GM23248 (cell line): Measurements from ENCODE around the gene SEPTIN6. TPM values are rescaled to one million over a fixed set of nuclear protein-coding genes. Genes with fewer than 3 reads are reported as not detected.

Experiments
- DNase-seq: peaks from one replicate; pipeline ENCODE4 v3.0.0-alpha.2; 2015
- H2AFZ ChIP-seq: fragments of 200-600 bp; sonication (generic); 2 replicates; pipeline ENCODE4 v1.6.1; 2016; ENCODE audit warnings: antibody characterized with exemption
- H3F3A ChIP-seq: fragments of 200-600 bp; sonication (generic); 2 replicates; pipeline ENCODE4 v1.6.1; 2016; ENCODE audit warnings: mild to moderate bottlenecking, antibody characterized with exemption, mixed run types; ENCODE audit not compliant: insufficient read depth
- H3K27ac ChIP-seq: fragments of 200-600 bp; sonication (generic); 2 replicates; pipeline ENCODE4 v1.5.1; 2016; ENCODE audit warnings: mild to moderate bottlenecking
- H3K27me3 ChIP-seq: fragments of 200-600 bp; sonication (generic); replicated peaks from 2 replicates; pipeline ENCODE4 v1.6.1; 2016; ENCODE audit warnings: mild to moderate bottlenecking; ENCODE audit not compliant: insufficient read depth
- H3K36me3 ChIP-seq: fragments of 200-600 bp; sonication (generic); 2 replicates; pipeline ENCODE4 v1.6.1; 2016; ENCODE audit warnings: low read depth, mild to moderate bottlenecking
- H3K4me1 ChIP-seq: fragments of 200-600 bp; sonication (generic); 2 replicates; pipeline ENCODE4 v1.6.1; 2016; ENCODE audit warnings: mild to moderate bottlenecking; ENCODE audit not compliant: insufficient read depth
- H3K4me2 ChIP-seq: fragments of 200-600 bp; sonication (generic); one replicate; pipeline ENCODE4 v1.6.1; 2016; ENCODE audit warnings: mild to moderate bottlenecking; ENCODE audit not compliant: unreplicated experiment
- H3K4me3 ChIP-seq: fragments of 200-600 bp; sonication (generic); 2 replicates; pipeline ENCODE4 v1.5.1; 2016; ENCODE audit warnings: mild to moderate bottlenecking
- H3K79me2 ChIP-seq: fragments of 200-600 bp; sonication (generic); 2 replicates; pipeline ENCODE4 v1.6.1; 2016; ENCODE audit warnings: mild to moderate bottlenecking; ENCODE audit not compliant: insufficient read depth
- H3K9ac ChIP-seq: fragments of 200-600 bp; sonication (generic); 2 replicates; pipeline ENCODE4 v1.6.1; 2016; ENCODE audit warnings: mild to moderate bottlenecking
- H3K9me2 ChIP-seq: fragments of 200-600 bp; sonication (generic); 2 replicates; pipeline ENCODE4 v1.6.1; 2016; ENCODE audit warnings: mixed run types, mild to moderate bottlenecking, moderate library complexity; ENCODE audit not compliant: insufficient read depth
- H3K9me3 ChIP-seq: fragments of 200-600 bp; sonication (generic); one replicate; pipeline ENCODE4 v1.6.1; 2017; ENCODE audit warnings: low read depth
- H4K20me1 ChIP-seq: fragments of 200-600 bp; sonication (generic); 2 replicates; pipeline ENCODE4 v1.6.0; 2016; ENCODE audit not compliant: insufficient read depth
- EZH2 ChIP-seq: fragments of 200-600 bp; sonication (generic); IDR thresholded peaks from 2 replicates; pipeline ENCODE4 v1.6.1; 2018; ENCODE audit warnings: antibody characterized with exemption, mild to moderate bottlenecking; ENCODE audit not compliant: insufficient read depth, poor library complexity, severe bottlenecking
- EZH2phosphoT487 ChIP-seq: fragments of 200-600 bp; sonication (generic); IDR thresholded peaks from 2 replicates; pipeline ENCODE4 v1.6.1; 2018; ENCODE audit warnings: antibody characterized with exemption, moderate library complexity, mild to moderate bottlenecking, low read depth; ENCODE audit not compliant: insufficient read depth
- WGBS, 2 experiments: methylation state at CpG; one replicate each; pipeline ENCODE4 v1.1.6; 2015 to 2017; ENCODE audit warnings: low lambda C conversion rate in 2 of 2, low coverage in 1 of 2; ENCODE audit errors: missing lambda C conversion rate in 2 of 2; 5-methylcytosine and 5-hydroxymethylcytosine counted together
- in situ Hi-C: fragments of 300-500 bp; cut with MboI; formaldehyde crosslinking; loops from 2 replicates; pipeline ENCODE4 v1.15.0; 2020
- polyA plus RNA-seq: library from polyadenylated mRNA; unstranded; fragments of >200 nt; fragmentation: Nextera tagmentation; extraction: Ambion mirVana; gene quantifications from 2 replicates; pipeline ENCODE4 v1.2.1, GENCODE V29; 2016
- total RNA-seq: library from RNA; depleted of rRNA; stranded (reverse); fragments of >200 nt; shearing (Covaris generic); gene quantifications from 2 replicates; pipeline ENCODE4 v1.2.3, GENCODE V29; 2014

SEPTIN6 gene
- total and polyA plus RNA-seq, 2 experiments from 2014 or later, result 22.2 to 23.9 TPM

GRCh38 chrX:119698845-119699244 is 5.9 kb upstream of the SEPTIN6 start:
- no peaks in the 10 kb centered on the region for H3K9me3 ChIP-seq
- no peaks in the 10 kb centered on the region for H4K20me1 ChIP-seq
- TF ChIP-seq EZH2 (no peak), EZH2phosphoT487 (no peak)
- no peaks in the 10 kb centered on the region for H3K27me3 ChIP-seq
- H3K27ac ChIP-seq, result no peak overlapping the region
- no peaks in the 10 kb centered on the region for H3F3A ChIP-seq
- H3K9ac ChIP-seq, result no peak overlapping the region
- H3K9me2 ChIP-seq, result no peaks in the 10 kb centered on the region
- in situ Hi-C loops, result no loop called here
- H3K4me2 ChIP-seq, result no peak overlapping the region
- no peaks in the 10 kb centered on the region for H3K79me2 ChIP-seq
- H3K4me1 ChIP-seq, result no peaks in the 10 kb centered on the region
- no peak overlapping the region for H2AFZ ChIP-seq
- no peak overlapping the region for H3K4me3 ChIP-seq
- no peaks in the 10 kb centered on the region for H3K36me3 ChIP-seq
- DNase-seq, result peak; percentile 73

GRCh38 chrX:119696251-119696890 is 3.4 kb upstream of the SEPTIN6 start:
- Histone ChIP-seq H3K36me3 (no peaks in the 10 kb centered on the region), H3K27ac (no peak overlapping the region), H3K9me2 (no peaks in the 10 kb centered on the region), H4K20me1 (no peaks in the 10 kb centered on the region), H3K27me3 (no peaks in the 10 kb centered on the region), H2AFZ (no peak overlapping the region), H3K4me1 (peaks cover 6% of the 10 kb centered on the region; the same call in 1 of the 2 replicates), H3K9ac (no peak overlapping the region), H3K79me2 (peaks cover 5% of the 10 kb centered on the region), H3K4me2 (no peak overlapping the region), H3F3A (peaks cover 3% of the 10 kb centered on the region; the same call in 1 of the 2 replicates), H3K9me3 (no peaks in the 10 kb centered on the region), H3K4me3 (no peak overlapping the region)
- in situ Hi-C loops, result no loop called here
- 91 to 92% methylated on average over 9 of the region's 9 CpGs for WGBS, 2 experiments
- no peak for DNase-seq
- TF ChIP-seq EZH2phosphoT487, result no peak
- no peak for TF ChIP-seq EZH2

GRCh38 chrX:119695535-119696050 is 2.6 kb upstream of the SEPTIN6 start:
- peaks cover 10% of the 10 kb centered on the region for H3K79me2 ChIP-seq
- no peaks in the 10 kb centered on the region for H4K20me1 ChIP-seq
- no peak overlapping the region for H3K4me3 ChIP-seq
- no peak overlapping the region for H2AFZ ChIP-seq
- peaks cover 11% of the 10 kb centered on the region; the same call in 1 of the 2 replicates for H3F3A ChIP-seq
- no peak for DNase-seq
- H3K36me3 ChIP-seq, result no peaks in the 10 kb centered on the region
- in situ Hi-C loops, result no loop called here
- H3K4me1 ChIP-seq, result peaks cover 14% of the 10 kb centered on the region
- WGBS, 2 experiments, result 75 to 89% methylated on average over 7 to 11 of the region's 12 CpGs
- H3K4me2 ChIP-seq, result no peak overlapping the region
- no peaks in the 10 kb centered on the region for H3K27me3 ChIP-seq
- H3K9me3 ChIP-seq, result no peaks in the 10 kb centered on the region
- H3K27ac ChIP-seq, result no peak overlapping the region
- TF ChIP-seq EZH2phosphoT487 (no peak), EZH2 (no peak)
- no peaks in the 10 kb centered on the region for H3K9me2 ChIP-seq
- H3K9ac ChIP-seq, result no peak overlapping the region

- no peaks in the 10 kb centered on the region for H4K20me1 ChIP-seq
- peaks cover 16% of the 10 kb centered on the region for H3K79me2 ChIP-seq
- no peak overlapping the region for H3K9ac ChIP-seq
- no peak overlapping the region for H3K4me2 ChIP-seq
- H3K36me3 ChIP-seq, result no peaks in the 10 kb centered on the region
- TF ChIP-seq EZH2 (no peak), EZH2phosphoT487 (no peak)
- H3K9me2 ChIP-seq, result no peaks in the 10 kb centered on the region
- no peak overlapping the region for H3K27ac ChIP-seq
- peaks cover 12% of the 10 kb centered on the region; the same call in 1 of the 2 replicates for H3F3A ChIP-seq
- H2AFZ ChIP-seq, result no peak overlapping the region
- H3K9me3 ChIP-seq, result no peaks in the 10 kb centered on the region
- in situ Hi-C loops, result no loop called here
- no peak overlapping the region for H3K4me3 ChIP-seq
- peaks cover 18% of the 10 kb centered on the region for H3K4me1 ChIP-seq
- 91 to 92% methylated on average over 24 to 36 of the region's 39 CpGs for WGBS, 2 experiments
- no peaks in the 10 kb centered on the region for H3K27me3 ChIP-seq
- no peak for DNase-seq
Measured at GRCh38 chrX:119694601-119695534, 1.9 kb upstream of the SEPTIN6 start.
